Liver (tissue), 9 donors: ENCODE data around the gene PFN1. TPM values are rescaled to one million over a fixed set of nuclear protein-coding genes. Genes with fewer than 3 reads are reported as not detected.

Experiments
- DNase-seq: peaks from one replicate; pipeline ENCODE4 v3.0.0-alpha.2; 2017; ENCODE audit warnings: low spot score
- H3K27ac ChIP-seq, 2 donors: one replicate each; pipeline ENCODE4 v1.7.0; 2013; ENCODE audit warnings: inconsistent platforms in 2 of 2, low read length in 2 of 2, control low read depth in 1 of 2, low read depth in 1 of 2, mild to moderate bottlenecking in 1 of 2
- H3K27me3 ChIP-seq, 4 donors: one replicate each; pipeline versions ENCODE4 v1.6.1 to v1.7.0; 2013; ENCODE audit warnings: low read length in 3 of 4, inconsistent platforms in 1 of 4, mild to moderate bottlenecking in 1 of 4, moderate library complexity in 1 of 4; ENCODE audit not compliant: control insufficient read depth in 4 of 4, insufficient read depth in 4 of 4
- H3K36me3 ChIP-seq, 4 donors: one replicate each; pipeline versions ENCODE4 v1.6.1 to v1.7.0; 2013; ENCODE audit warnings: low read length in 3 of 4, mild to moderate bottlenecking in 3 of 4, low read depth in 1 of 4, moderate library complexity in 1 of 4; ENCODE audit not compliant: control insufficient read depth in 4 of 4, insufficient read depth in 3 of 4
- H3K4me1 ChIP-seq, 4 donors: one replicate each; pipeline versions ENCODE4 v1.6.1 to v1.7.0; 2013; ENCODE audit warnings: low read length in 3 of 4, mild to moderate bottlenecking in 3 of 4, moderate library complexity in 1 of 4; ENCODE audit not compliant: control insufficient read depth in 4 of 4, insufficient read depth in 4 of 4
- H3K4me3 ChIP-seq, 3 donors: one replicate each; pipeline versions ENCODE4 v1.6.1 to v1.7.0; 2013; ENCODE audit warnings: low read length in 3 of 3, control low read depth in 1 of 3, low read depth in 1 of 3, mild to moderate bottlenecking in 1 of 3
- H3K9ac ChIP-seq, 2 donors: one replicate each; pipeline ENCODE4 v1.7.0; 2013; ENCODE audit warnings: low read length in 2 of 2, mild to moderate bottlenecking in 2 of 2, moderate library complexity in 2 of 2, control low read depth in 1 of 2, low read depth in 1 of 2
- H3K9me3 ChIP-seq, 4 donors: one replicate each; pipeline versions ENCODE4 v1.6.1 to v1.7.0; 2013; ENCODE audit warnings: low read length in 3 of 4; ENCODE audit not compliant: control insufficient read depth in 4 of 4
- ATF3 ChIP-seq: IDR thresholded peaks from 2 replicates; pipeline ENCODE4 v1.6.1; 2016; ENCODE audit warnings: antibody characterized with exemption
- CTCF ChIP-seq: fragments of 150-350 bp; IDR thresholded peaks from 2 replicates; pipeline ENCODE4 v1.5.1; 2017; ENCODE audit warnings: improper control_type of control experiment, low read depth, low read length; ENCODE audit not compliant: missing input control
- EGR1 ChIP-seq, 2 donors: IDR thresholded peaks; 2 replicates each; pipeline ENCODE4 v1.6.1; 2016 to 2018; ENCODE audit warnings: antibody characterized with exemption in 2 of 2, low read depth in 2 of 2
- FOXA1 ChIP-seq: IDR thresholded peaks from 2 replicates; pipeline ENCODE4 v1.6.1; 2016; ENCODE audit warnings: antibody characterized with exemption
- FOXA2 ChIP-seq: IDR thresholded peaks from 2 replicates; pipeline ENCODE4 v1.6.1; 2016; ENCODE audit warnings: antibody characterized with exemption
- GABPA ChIP-seq, 2 donors: IDR thresholded peaks in 1 of 2; conservative IDR thresholded peaks in 1 of 2; 2 replicates each; pipeline ENCODE4 v1.6.1; 2016; ENCODE audit warnings: antibody characterized with exemption in 2 of 2, mild to moderate bottlenecking in 1 of 2, moderate library complexity in 1 of 2
- HNF4A ChIP-seq, 2 donors: conservative IDR thresholded peaks; 2 replicates each; pipeline ENCODE4 v1.6.1; 2016; ENCODE audit warnings: antibody characterized with exemption in 2 of 2, mild to moderate bottlenecking in 2 of 2
- HNF4G ChIP-seq: IDR thresholded peaks from 2 replicates; pipeline ENCODE4 v1.6.1; 2016; ENCODE audit warnings: antibody characterized with exemption
- JUND ChIP-seq, 2 donors: IDR thresholded peaks; 2 replicates each; pipeline ENCODE4 v1.6.1; 2016; ENCODE audit warnings: antibody characterized with exemption in 2 of 2
- MAX ChIP-seq: IDR thresholded peaks from 2 replicates; pipeline ENCODE4 v1.6.1; 2016; ENCODE audit warnings: antibody characterized with exemption
- NR2F2 ChIP-seq: IDR thresholded peaks from 2 replicates; pipeline ENCODE4 v1.6.1; 2016; ENCODE audit warnings: antibody characterized with exemption
- RAD21 ChIP-seq, 2 donors: IDR thresholded peaks; 2 replicates each; pipeline ENCODE4 v1.6.1; 2016; ENCODE audit warnings: antibody characterized with exemption in 2 of 2, mild to moderate bottlenecking in 2 of 2
- RXRA ChIP-seq, 2 donors: IDR thresholded peaks; 2 replicates each; pipeline ENCODE4 v1.6.1; 2017 to 2018; ENCODE audit warnings: antibody characterized with exemption in 2 of 2, mild to moderate bottlenecking in 1 of 2
- SP1 ChIP-seq: IDR thresholded peaks from 2 replicates; pipeline ENCODE4 v1.6.1; 2018; ENCODE audit warnings: antibody characterized with exemption, mild to moderate bottlenecking
- TAF1 ChIP-seq: conservative IDR thresholded peaks from 2 replicates; pipeline ENCODE4 v1.6.1; 2016; ENCODE audit warnings: antibody characterized with exemption, mild to moderate bottlenecking
- YY1 ChIP-seq: IDR thresholded peaks from 2 replicates; pipeline ENCODE4 v1.6.1; 2016; ENCODE audit warnings: antibody characterized with exemption, mild to moderate bottlenecking
- WGBS: extraction: QIAGEN DNeasy Blood & Tissue Kit; methylation state at CpG from one replicate; pipeline ENCODE4 v1.1.7; 2013; 5-methylcytosine and 5-hydroxymethylcytosine counted together
- polyA plus RNA-seq, 2 donors: library from polyadenylated mRNA; stranded (reverse) in 1 of 2; unstranded in 1 of 2; fragments of 200-250 nt in 1 of 2; fragments of >200 nt in 1 of 2; fragmentation: Nextera tagmentation in 1 of 2; extraction: Ambion mirVana in 1 of 2; gene quantifications; one replicate each; pipeline versions ENCODE4 v1.2.1 to v1.2.3, GENCODE V29; 2013 to 2015
- total RNA-seq, 2 donors: library from RNA; depleted of rRNA; stranded (reverse); fragments of >200 nt; gene quantifications; one replicate each; pipeline ENCODE4 v1.2.3, GENCODE V29; 2014
- TF ChIP-seq, protein P1 (sequence below): IDR thresholded peaks from 2 replicates; pipeline ENCODE4 v1.6.1; 2016; ENCODE audit warnings: antibody characterized with exemption, mild to moderate bottlenecking
- TF ChIP-seq, protein P2 (sequence below): IDR thresholded peaks from 2 replicates; pipeline ENCODE4 v1.6.1; 2016; ENCODE audit warnings: antibody characterized with exemption
- donor health status: healthy.
- donor health status: healthy.
- donor health status: healthy.
- donor health status: healthy.
- donor health status: healthy.

The PFN1 gene
- total and polyA plus RNA-seq, 4 donors = 150 to 672 (median 580) TPM

DNA sequence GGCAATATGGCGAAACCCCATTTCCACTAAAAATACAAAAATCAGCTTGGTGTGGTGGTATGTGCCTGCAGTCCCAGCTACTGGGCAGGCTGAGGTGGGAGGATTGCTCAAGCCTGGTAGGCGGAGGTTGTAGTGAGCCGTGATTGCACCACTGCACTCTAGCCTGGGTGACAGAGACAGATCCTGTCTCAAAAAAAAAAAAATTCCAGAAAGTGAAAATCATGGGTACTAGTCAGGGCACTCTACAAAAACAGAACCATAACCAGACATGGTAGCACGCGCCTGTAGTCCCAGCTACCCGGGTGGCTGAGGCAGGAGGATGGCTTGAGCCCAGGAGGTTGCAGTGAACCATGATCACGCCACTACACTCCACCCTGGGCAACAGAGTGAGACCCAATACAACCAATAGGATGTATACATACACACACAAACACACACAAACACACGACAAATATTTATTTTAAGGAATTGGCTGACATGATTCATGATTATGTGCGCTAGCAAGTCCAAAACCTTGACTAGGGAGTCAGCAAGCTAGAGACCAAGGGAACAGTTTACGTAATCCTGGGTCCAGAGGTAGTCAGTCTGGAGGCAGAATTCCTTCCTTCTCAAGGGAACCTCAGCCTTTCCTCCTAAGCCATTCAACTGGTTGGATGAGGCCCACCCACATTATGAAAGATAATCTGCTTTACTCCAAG lies 27.8 kb downstream of the PFN1 start:
- TF ChIP-seq NR2F2 (no peak), RXRA (IDR thresholded peaks at IDR 0.05) (peak in 1 of 2 donors; percentile 43), YY1 (peak; percentile 86), HNF4A (conservative IDR thresholded peaks at IDR 0.05) (peak; percentile 58 to 81), RAD21 (IDR thresholded peaks at IDR 0.05) (peak in 1 of 2 donors; percentile 16), GABPA (IDR thresholded peaks at IDR 0.05 in 1 of 2, conservative IDR thresholded peaks at IDR 0.05 in 1 of 2) (peak in 1 of 2 donors; percentile 47), TAF1 (peak; percentile 57), JUND (IDR thresholded peaks at IDR 0.05) (peak; percentile 45 to 57), SP1 (peak; percentile 79), FOXA1 (no peak), HNF4G (no peak), EGR1 (IDR thresholded peaks at IDR 0.05; ENCODE audit: low read depth in 2 of 2) (no peak), FOXA2 (peak; percentile 31), ATF3 (no peak), CTCF (no peak), MAX (no peak)
- TF ChIP-seq, protein P1, sequence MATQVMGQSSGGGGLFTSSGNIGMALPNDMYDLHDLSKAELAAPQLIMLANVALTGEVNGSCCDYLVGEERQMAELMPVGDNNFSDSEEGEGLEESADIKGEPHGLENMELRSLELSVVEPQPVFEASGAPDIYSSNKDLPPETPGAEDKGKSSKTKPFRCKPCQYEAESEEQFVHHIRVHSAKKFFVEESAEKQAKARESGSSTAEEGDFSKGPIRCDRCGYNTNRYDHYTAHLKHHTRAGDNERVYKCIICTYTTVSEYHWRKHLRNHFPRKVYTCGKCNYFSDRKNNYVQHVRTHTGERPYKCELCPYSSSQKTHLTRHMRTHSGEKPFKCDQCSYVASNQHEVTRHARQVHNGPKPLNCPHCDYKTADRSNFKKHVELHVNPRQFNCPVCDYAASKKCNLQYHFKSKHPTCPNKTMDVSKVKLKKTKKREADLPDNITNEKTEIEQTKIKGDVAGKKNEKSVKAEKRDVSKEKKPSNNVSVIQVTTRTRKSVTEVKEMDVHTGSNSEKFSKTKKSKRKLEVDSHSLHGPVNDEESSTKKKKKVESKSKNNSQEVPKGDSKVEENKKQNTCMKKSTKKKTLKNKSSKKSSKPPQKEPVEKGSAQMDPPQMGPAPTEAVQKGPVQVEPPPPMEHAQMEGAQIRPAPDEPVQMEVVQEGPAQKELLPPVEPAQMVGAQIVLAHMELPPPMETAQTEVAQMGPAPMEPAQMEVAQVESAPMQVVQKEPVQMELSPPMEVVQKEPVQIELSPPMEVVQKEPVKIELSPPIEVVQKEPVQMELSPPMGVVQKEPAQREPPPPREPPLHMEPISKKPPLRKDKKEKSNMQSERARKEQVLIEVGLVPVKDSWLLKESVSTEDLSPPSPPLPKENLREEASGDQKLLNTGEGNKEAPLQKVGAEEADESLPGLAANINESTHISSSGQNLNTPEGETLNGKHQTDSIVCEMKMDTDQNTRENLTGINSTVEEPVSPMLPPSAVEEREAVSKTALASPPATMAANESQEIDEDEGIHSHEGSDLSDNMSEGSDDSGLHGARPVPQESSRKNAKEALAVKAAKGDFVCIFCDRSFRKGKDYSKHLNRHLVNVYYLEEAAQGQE = peak; percentile 29
- TF ChIP-seq, protein P2, sequence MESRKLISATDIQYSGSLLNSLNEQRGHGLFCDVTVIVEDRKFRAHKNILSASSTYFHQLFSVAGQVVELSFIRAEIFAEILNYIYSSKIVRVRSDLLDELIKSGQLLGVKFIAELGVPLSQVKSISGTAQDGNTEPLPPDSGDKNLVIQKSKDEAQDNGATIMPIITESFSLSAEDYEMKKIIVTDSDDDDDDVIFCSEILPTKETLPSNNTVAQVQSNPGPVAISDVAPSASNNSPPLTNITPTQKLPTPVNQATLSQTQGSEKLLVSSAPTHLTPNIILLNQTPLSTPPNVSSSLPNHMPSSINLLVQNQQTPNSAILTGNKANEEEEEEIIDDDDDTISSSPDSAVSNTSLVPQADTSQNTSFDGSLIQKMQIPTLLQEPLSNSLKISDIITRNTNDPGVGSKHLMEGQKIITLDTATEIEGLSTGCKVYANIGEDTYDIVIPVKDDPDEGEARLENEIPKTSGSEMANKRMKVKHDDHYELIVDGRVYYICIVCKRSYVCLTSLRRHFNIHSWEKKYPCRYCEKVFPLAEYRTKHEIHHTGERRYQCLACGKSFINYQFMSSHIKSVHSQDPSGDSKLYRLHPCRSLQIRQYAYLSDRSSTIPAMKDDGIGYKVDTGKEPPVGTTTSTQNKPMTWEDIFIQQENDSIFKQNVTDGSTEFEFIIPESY = peak; percentile 74
- Histone ChIP-seq H3K4me1 (peaks cover 3 to 22% (median 15%) of the 10 kb centered on the region in 4 donors), H3K27ac (peak overlapping the region; percentile 92 to 95), H3K9ac (peak overlapping the region in 1 of 2 donors; percentile 1), H3K9me3 (no peaks in the 10 kb centered on the region), H3K36me3 (no peaks in the 10 kb centered on the region), H3K4me3 (no peak overlapping the region), H3K27me3 (no peaks in the 10 kb centered on the region)
- DNase-seq = no peak
- WGBS = 32% methylated on average over 10 of the region's 10 CpGs
